ENCODE results near the gene ARHGAP23.

The ARHGAP23 gene

DNA sequence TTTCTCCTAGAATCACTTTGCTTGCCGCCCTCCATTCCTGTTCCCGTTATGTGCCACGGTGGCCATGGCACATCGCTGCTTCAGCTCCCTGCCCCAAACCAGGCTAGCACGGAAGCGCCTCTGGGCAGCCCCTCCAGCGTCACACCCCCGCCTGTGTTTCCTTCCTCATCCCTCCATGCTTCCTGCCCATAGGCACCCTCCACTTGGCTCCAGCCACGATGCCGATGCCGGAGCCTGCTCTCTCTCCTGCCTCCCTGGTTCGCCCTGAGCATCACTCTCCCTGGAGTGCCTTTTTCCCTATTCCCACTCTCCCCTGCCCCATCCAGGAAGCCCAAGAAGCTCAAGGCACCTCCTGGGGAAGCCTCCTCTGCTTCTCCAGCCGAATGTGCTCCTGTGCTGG lies 3.2 kb upstream of the ARHGAP23 start:
- Histone ChIP-seq H3K56ac (ENCODE audit: low read length) (peak overlapping the region; percentile 22), H3K4me2 (ENCODE audit: low read length) (no peak overlapping the region), H3K4me1 (ENCODE audit: control insufficient read depth, low read depth, low read length) (no peaks in the 10 kb centered on the region), H3K4me3 (ENCODE audit: low read length) (no peak overlapping the region), H2BK15ac (replicated peaks; ENCODE audit: low read depth) (no peak overlapping the region), H3K79me2 (ENCODE audit: control insufficient read depth, insufficient read depth, low read length) (no peaks in the 10 kb centered on the region), H2AK5ac (ENCODE audit: low read length) (no peak overlapping the region), H4K8ac (ENCODE audit: low read depth, low read length) (no peak overlapping the region), H2BK120ac (ENCODE audit: low read depth, low read length) (no peak overlapping the region), H3K18ac (ENCODE audit: low read length) (no peak overlapping the region), H3K79me1 (ENCODE audit: low read length) (no peaks in the 10 kb centered on the region), H3K4ac (ENCODE audit: low read depth, low read length) (no peak overlapping the region), H3K9ac (ENCODE audit: low read length) (no peak overlapping the region), H3K23ac (ENCODE audit: low read length) (no peak overlapping the region), H3K27ac (ENCODE audit: low read depth, low read length) (no peak overlapping the region), H3K27me3 (ENCODE audit: insufficient read depth, low read length, poor library complexity) (no peaks in the 10 kb centered on the region), H4K5ac (ENCODE audit: low read length) (no peak overlapping the region), H3K36me3 (ENCODE audit: control insufficient read depth, insufficient read depth, low read length) (no peaks in the 10 kb centered on the region), H2BK5ac (ENCODE audit: low read length) (no peak overlapping the region)
- no CpG with 5 or more reads among the region's 13 CpGs for WGBS (ENCODE audit: extremely low coverage, insufficient coverage, low lambda C conversion rate)
- no peak for DNase-seq

DNA sequence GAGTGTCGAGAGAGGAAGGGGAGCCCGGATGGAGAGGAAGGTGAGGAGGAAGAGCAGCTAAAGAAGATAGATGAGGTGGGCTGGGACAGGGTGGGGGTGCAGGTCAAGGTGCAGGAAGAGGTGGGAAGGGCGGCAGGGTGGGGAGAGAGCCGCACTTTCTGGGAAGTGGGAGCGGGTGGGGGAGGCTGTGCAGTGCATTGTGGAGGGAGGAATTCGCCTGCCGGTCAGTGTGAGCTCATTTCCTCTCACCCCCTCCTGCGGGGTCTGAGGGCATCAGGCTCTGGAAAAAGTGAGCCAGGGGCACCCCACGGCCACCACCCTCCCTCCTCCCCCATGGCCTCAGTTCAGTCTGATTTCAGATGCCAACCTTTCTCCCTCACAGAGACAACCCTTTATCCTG lies 2.5 kb upstream of the ARHGAP23 start:
- no peaks in the 10 kb centered on the region for H3K36me3 ChIP-seq (ENCODE audit: control insufficient read depth, insufficient read depth, low read length)
- H3K4me2 ChIP-seq (ENCODE audit: low read length) = no peak overlapping the region
- no peaks in the 10 kb centered on the region for H3K79me2 ChIP-seq (ENCODE audit: control insufficient read depth, insufficient read depth, low read length)
- H3K9ac ChIP-seq (ENCODE audit: low read length) = no peak overlapping the region
- no peak overlapping the region for H3K23ac ChIP-seq (ENCODE audit: low read length)
- no peak overlapping the region for H4K5ac ChIP-seq (ENCODE audit: low read length)
- no peak overlapping the region for H2BK120ac ChIP-seq (ENCODE audit: low read depth, low read length)
- no peak overlapping the region for H3K27ac ChIP-seq (ENCODE audit: low read depth, low read length)
- H3K4me1 ChIP-seq (ENCODE audit: control insufficient read depth, low read depth, low read length) = no peaks in the 10 kb centered on the region
- H3K4ac ChIP-seq (ENCODE audit: low read depth, low read length) = no peak overlapping the region
- peak overlapping the region; percentile 29 for H3K56ac ChIP-seq (ENCODE audit: low read length)
- H2BK15ac ChIP-seq (replicated peaks; ENCODE audit: low read depth) = no peak overlapping the region
- no peak overlapping the region for H2BK5ac ChIP-seq (ENCODE audit: low read length)
- no peaks in the 10 kb centered on the region for H3K79me1 ChIP-seq (ENCODE audit: low read length)
- no peak overlapping the region for H4K8ac ChIP-seq (ENCODE audit: low read depth, low read length)
- WGBS (ENCODE audit: extremely low coverage, insufficient coverage, low lambda C conversion rate) = no CpG with 5 or more reads among the region's 9 CpGs
- no peak overlapping the region for H2AK5ac ChIP-seq (ENCODE audit: low read length)
- H3K4me3 ChIP-seq (ENCODE audit: low read length) = no peak overlapping the region
- no peak overlapping the region for H3K18ac ChIP-seq (ENCODE audit: low read length)
- H3K27me3 ChIP-seq (ENCODE audit: insufficient read depth, low read length, poor library complexity) = no peaks in the 10 kb centered on the region
- peak; percentile 65 for DNase-seq

DNA sequence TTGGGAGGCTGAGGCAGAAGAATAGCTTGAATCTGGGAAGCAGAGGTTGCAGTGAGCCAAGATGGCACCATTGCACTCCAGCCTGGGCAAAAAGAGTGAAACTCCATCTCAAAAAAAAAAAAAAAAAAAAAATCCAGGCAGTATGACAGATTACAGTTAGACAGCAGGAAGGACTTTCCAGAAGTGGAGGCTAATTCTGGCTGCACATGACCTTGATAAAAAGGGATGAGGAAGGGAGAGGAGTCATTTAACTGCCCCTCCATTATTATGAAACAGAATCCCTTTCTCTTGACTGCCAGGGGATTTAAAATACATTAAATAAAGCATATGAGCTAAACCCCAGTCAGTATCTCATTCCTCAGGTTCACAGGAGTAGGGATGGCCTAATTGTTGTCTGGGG lies 1.8 kb upstream of the ARHGAP23 start:
- Histone ChIP-seq H2BK15ac (replicated peaks; ENCODE audit: low read depth) (no peak overlapping the region), H3K79me2 (ENCODE audit: control insufficient read depth, insufficient read depth, low read length) (no peaks in the 10 kb centered on the region), H3K4me2 (ENCODE audit: low read length) (no peak overlapping the region), H3K9ac (ENCODE audit: low read length) (no peak overlapping the region), H3K56ac (ENCODE audit: low read length) (no peak overlapping the region), H4K5ac (ENCODE audit: low read length) (no peak overlapping the region), H3K27me3 (ENCODE audit: insufficient read depth, low read length, poor library complexity) (no peaks in the 10 kb centered on the region), H3K4ac (ENCODE audit: low read depth, low read length) (no peak overlapping the region), H2BK120ac (ENCODE audit: low read depth, low read length) (no peak overlapping the region), H3K4me3 (ENCODE audit: low read length) (no peak overlapping the region), H2AK5ac (ENCODE audit: low read length) (no peak overlapping the region), H3K36me3 (ENCODE audit: control insufficient read depth, insufficient read depth, low read length) (no peaks in the 10 kb centered on the region), H3K23ac (ENCODE audit: low read length) (no peak overlapping the region), H3K27ac (ENCODE audit: low read depth, low read length) (no peak overlapping the region), H3K79me1 (ENCODE audit: low read length) (no peaks in the 10 kb centered on the region), H3K18ac (ENCODE audit: low read length) (no peak overlapping the region), H2BK5ac (ENCODE audit: low read length) (no peak overlapping the region), H4K8ac (ENCODE audit: low read depth, low read length) (no peak overlapping the region), H3K4me1 (ENCODE audit: control insufficient read depth, low read depth, low read length) (no peaks in the 10 kb centered on the region)
- DNase-seq = no peak

DNA sequence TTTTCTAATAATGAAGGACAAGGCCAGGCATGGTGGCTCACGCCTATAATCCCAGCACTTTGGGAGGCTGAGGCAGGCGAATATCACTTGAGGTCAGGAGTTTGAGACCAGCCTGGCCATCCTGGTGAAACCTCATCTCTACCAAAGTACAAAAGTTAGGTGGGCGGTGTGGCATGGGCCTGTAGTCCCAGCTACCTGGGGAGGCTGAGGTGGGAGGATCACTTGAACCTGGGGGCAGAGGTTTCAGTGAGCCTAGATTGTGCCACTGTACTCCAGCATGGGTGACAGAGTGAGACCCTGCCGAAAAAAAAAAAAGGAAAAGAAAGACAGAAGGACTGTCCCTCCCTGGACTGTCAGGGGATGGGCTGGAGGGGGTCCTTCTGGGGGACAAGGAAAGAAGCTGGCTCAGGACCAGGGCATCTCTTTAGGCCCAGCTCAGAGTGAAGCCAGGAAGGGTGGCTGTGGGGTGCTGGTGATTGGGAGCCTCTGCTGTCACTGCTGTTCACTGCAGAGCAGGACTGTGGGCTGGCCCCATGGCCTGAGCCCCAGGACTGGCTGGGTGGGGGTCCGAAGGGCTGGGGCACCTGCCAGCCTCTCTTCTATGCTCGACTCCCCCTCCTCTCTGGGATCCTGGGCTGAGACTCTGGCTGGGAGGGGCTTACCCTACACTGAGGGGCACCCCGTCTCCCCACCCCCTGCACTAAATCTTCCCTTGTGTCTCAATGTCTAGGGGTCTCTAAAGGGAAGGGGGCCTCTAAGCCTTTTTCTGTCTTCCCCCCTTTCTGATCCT lies 909 bp upstream of the ARHGAP23 start:
- no peaks in the 10 kb centered on the region for H3K79me1 ChIP-seq (ENCODE audit: low read length)
- H2BK120ac ChIP-seq (ENCODE audit: low read depth, low read length) = no peak overlapping the region
- H3K4ac ChIP-seq (ENCODE audit: low read depth, low read length) = no peak overlapping the region
- no peak overlapping the region for H3K27ac ChIP-seq (ENCODE audit: low read depth, low read length)
- no peak for DNase-seq
- peak overlapping the region; percentile 70 for H3K9ac ChIP-seq (ENCODE audit: low read length)
- no peak overlapping the region for H4K5ac ChIP-seq (ENCODE audit: low read length)
- no peaks in the 10 kb centered on the region for H3K27me3 ChIP-seq (ENCODE audit: insufficient read depth, low read length, poor library complexity)
- no peak overlapping the region for H3K4me3 ChIP-seq (ENCODE audit: low read length)
- H3K18ac ChIP-seq (ENCODE audit: low read length) = no peak overlapping the region
- H4K8ac ChIP-seq (ENCODE audit: low read depth, low read length) = no peak overlapping the region
- no peaks in the 10 kb centered on the region for H3K36me3 ChIP-seq (ENCODE audit: control insufficient read depth, insufficient read depth, low read length)
- H2AK5ac ChIP-seq (ENCODE audit: low read length) = no peak overlapping the region
- peak overlapping the region; percentile 69 for H3K56ac ChIP-seq (ENCODE audit: low read length)
- no peaks in the 10 kb centered on the region for H3K79me2 ChIP-seq (ENCODE audit: control insufficient read depth, insufficient read depth, low read length)
- H2BK5ac ChIP-seq (ENCODE audit: low read length) = no peak overlapping the region
- H3K4me2 ChIP-seq (ENCODE audit: low read length) = peak overlapping the region; percentile 79
- no CpG with 5 or more reads among the region's 7 CpGs for WGBS (ENCODE audit: extremely low coverage, insufficient coverage, low lambda C conversion rate)
- no peak overlapping the region for H2BK15ac ChIP-seq (replicated peaks; ENCODE audit: low read depth)
- H3K23ac ChIP-seq (ENCODE audit: low read length) = no peak overlapping the region
- no peaks in the 10 kb centered on the region for H3K4me1 ChIP-seq (ENCODE audit: control insufficient read depth, low read depth, low read length)

DNA sequence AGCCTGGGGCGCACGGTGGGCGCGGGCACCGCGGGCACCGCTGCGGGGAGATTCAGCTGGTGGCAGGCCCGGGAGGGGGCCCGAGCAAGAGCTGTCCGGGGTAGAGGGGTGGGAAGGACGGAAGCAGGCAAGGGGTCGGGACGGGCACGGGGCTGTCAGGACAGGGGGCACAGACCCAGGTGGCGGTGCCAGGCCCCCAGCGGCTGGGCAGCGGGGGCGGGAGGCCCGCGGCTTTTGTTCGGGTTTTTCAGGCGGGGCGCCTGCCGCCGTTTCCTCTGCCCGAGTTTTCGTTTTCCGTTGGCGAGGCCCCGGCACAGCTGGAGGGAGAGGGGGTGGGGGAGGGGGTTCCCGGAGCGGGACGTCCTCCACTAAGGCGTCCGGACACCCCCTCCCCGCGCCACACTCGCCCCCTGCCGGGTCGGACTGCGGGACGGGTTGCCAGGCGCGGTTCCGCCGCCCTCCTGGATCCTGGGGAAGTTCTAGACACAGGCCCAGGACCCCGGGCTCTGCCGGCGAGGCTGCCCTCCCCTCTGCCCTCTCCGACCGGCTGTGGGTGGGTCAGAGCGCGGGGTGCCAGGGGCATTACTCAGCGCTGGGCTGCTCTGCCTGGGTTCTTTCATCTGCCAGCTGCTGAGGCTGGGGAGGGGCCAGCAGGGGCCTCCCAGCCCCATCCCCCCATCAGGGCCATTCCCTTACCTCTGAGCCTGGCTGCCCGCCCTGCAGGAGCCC lies 543 bp downstream of the ARHGAP23 start:
- no peak overlapping the region for H2BK15ac ChIP-seq (replicated peaks; ENCODE audit: low read depth)
- H3K4me3 ChIP-seq (ENCODE audit: low read length) = peak overlapping the region; percentile 52
- H2AK5ac ChIP-seq (ENCODE audit: low read length) = no peak overlapping the region
- H3K4me1 ChIP-seq (ENCODE audit: control insufficient read depth, low read depth, low read length) = no peaks in the 10 kb centered on the region
- peak overlapping the region; percentile 91 for H3K4me2 ChIP-seq (ENCODE audit: low read length)
- H3K36me3 ChIP-seq (ENCODE audit: control insufficient read depth, insufficient read depth, low read length) = no peaks in the 10 kb centered on the region
- H3K27ac ChIP-seq (ENCODE audit: low read depth, low read length) = peak overlapping the region; percentile 18
- no peak overlapping the region for H2BK5ac ChIP-seq (ENCODE audit: low read length)
- no peak overlapping the region for H3K4ac ChIP-seq (ENCODE audit: low read depth, low read length)
- no peak for DNase-seq
- H4K5ac ChIP-seq (ENCODE audit: low read length) = no peak overlapping the region
- H3K23ac ChIP-seq (ENCODE audit: low read length) = peak overlapping the region; percentile 49
- H3K18ac ChIP-seq (ENCODE audit: low read length) = peak overlapping the region; percentile 15
- no peaks in the 10 kb centered on the region for H3K79me2 ChIP-seq (ENCODE audit: control insufficient read depth, insufficient read depth, low read length)
- H3K79me1 ChIP-seq (ENCODE audit: low read length) = no peaks in the 10 kb centered on the region
- H3K27me3 ChIP-seq (ENCODE audit: insufficient read depth, low read length, poor library complexity) = no peaks in the 10 kb centered on the region
- no peak overlapping the region for H4K8ac ChIP-seq (ENCODE audit: low read depth, low read length)
- no peak overlapping the region for H2BK120ac ChIP-seq (ENCODE audit: low read depth, low read length)
- peak overlapping the region; percentile 70 for H3K9ac ChIP-seq (ENCODE audit: low read length)
- H3K56ac ChIP-seq (ENCODE audit: low read length) = peak overlapping the region; percentile 82
- WGBS (ENCODE audit: extremely low coverage, insufficient coverage, low lambda C conversion rate) = no CpG with 5 or more reads among the region's 56 CpGs
